Mesendoderm (in vitro differentiated cells): Measurements from ENCODE around the gene GDPGP1. TPM values are rescaled to one million over a fixed set of nuclear protein-coding genes. Genes with fewer than 3 reads are reported as not detected.
"Not testable (repeated sequence)": the region's sequence is repeated elsewhere in the genome, so short reads cannot be mapped to it uniquely, and the experiment has no call there.

Experiments used
- DNase-seq: peaks from one replicate; pipeline ENCODE4 v3.0.0; 2013
- H2AK5ac ChIP-seq: 2 replicates; pipeline ENCODE4 v1.6.1; 2013; ENCODE audit warnings: low read length, inconsistent platforms
- H2BK120ac ChIP-seq: 2 replicates; pipeline ENCODE4 v1.6.1; 2013; ENCODE audit warnings: low read depth, mild to moderate bottlenecking, low read length, moderate library complexity, mixed read lengths
- H2BK15ac ChIP-seq: replicated peaks from 2 replicates; pipeline ENCODE4 v1.6.1; 2013; ENCODE audit warnings: low read depth, mild to moderate bottlenecking, moderate library complexity
- H2BK5ac ChIP-seq: 2 replicates; pipeline ENCODE4 v1.6.1; 2013; ENCODE audit warnings: low read length, inconsistent platforms
- H3K18ac ChIP-seq: 2 replicates; pipeline ENCODE4 v1.6.1; 2013; ENCODE audit warnings: mild to moderate bottlenecking, low read length, mixed read lengths
- H3K23ac ChIP-seq: one replicate; pipeline ENCODE4 v1.6.1; 2013; ENCODE audit warnings: low read length
- H3K27ac ChIP-seq: 2 replicates; pipeline ENCODE4 v1.5.1; 2013; ENCODE audit warnings: low read depth, mild to moderate bottlenecking, inconsistent platforms, low read length, moderate library complexity
- H3K27me3 ChIP-seq: 2 replicates; pipeline ENCODE4 v1.6.1; 2013; ENCODE audit warnings: low read length, control low read depth, mild to moderate bottlenecking, inconsistent platforms; ENCODE audit not compliant: insufficient read depth, poor library complexity
- H3K36me3 ChIP-seq: 2 replicates; pipeline ENCODE4 v1.6.1; 2013; ENCODE audit warnings: low read length, inconsistent platforms; ENCODE audit not compliant: control insufficient read depth, insufficient read depth
- H3K4ac ChIP-seq: one replicate; pipeline ENCODE4 v1.6.1; 2013; ENCODE audit warnings: low read depth, mild to moderate bottlenecking, low read length, moderate library complexity
- H3K4me1 ChIP-seq: 2 replicates; pipeline ENCODE4 v1.6.1; 2013; ENCODE audit warnings: low read depth, low read length, inconsistent platforms; ENCODE audit not compliant: control insufficient read depth
- H3K4me2 ChIP-seq: 2 replicates; pipeline ENCODE4 v1.6.1; 2013; ENCODE audit warnings: low read length
- H3K4me3 ChIP-seq: 2 replicates; pipeline ENCODE4 v1.5.1; 2013; ENCODE audit warnings: mild to moderate bottlenecking, low read length
- H3K56ac ChIP-seq: one replicate; pipeline ENCODE4 v1.6.1; 2013; ENCODE audit warnings: low read length
- H3K79me1 ChIP-seq: 2 replicates; pipeline ENCODE4 v1.6.1; 2013; ENCODE audit warnings: low read length, inconsistent platforms
- H3K79me2 ChIP-seq: 2 replicates; pipeline ENCODE4 v1.6.1; 2013; ENCODE audit warnings: mild to moderate bottlenecking, low read length; ENCODE audit not compliant: control insufficient read depth, insufficient read depth
- H3K9ac ChIP-seq: 2 replicates; pipeline ENCODE4 v1.6.1; 2013; ENCODE audit warnings: low read length, inconsistent platforms
- H4K5ac ChIP-seq: one replicate; pipeline ENCODE4 v1.6.1; 2013; ENCODE audit warnings: low read length
- H4K8ac ChIP-seq: one replicate; pipeline ENCODE4 v1.6.1; 2013; ENCODE audit warnings: low read depth, mild to moderate bottlenecking, control low read depth, low read length, moderate library complexity
- WGBS: extraction: QIAGEN DNeasy Blood & Tissue Kit; methylation state at CpG from one replicate; pipeline ENCODE4 v1.1.7; 2013; ENCODE audit warnings: low lambda C conversion rate, missing lambda C conversion rate; ENCODE audit not compliant: insufficient coverage; ENCODE audit errors: extremely low coverage; 5-methylcytosine and 5-hydroxymethylcytosine counted together
- polyA plus RNA-seq, 2 experiments: library from polyadenylated mRNA; stranded (reverse); fragments of 200-250 nt; gene quantifications; one replicate each; pipeline ENCODE4 v1.2.3, GENCODE V29; 2013

Gene GDPGP1, protein sequence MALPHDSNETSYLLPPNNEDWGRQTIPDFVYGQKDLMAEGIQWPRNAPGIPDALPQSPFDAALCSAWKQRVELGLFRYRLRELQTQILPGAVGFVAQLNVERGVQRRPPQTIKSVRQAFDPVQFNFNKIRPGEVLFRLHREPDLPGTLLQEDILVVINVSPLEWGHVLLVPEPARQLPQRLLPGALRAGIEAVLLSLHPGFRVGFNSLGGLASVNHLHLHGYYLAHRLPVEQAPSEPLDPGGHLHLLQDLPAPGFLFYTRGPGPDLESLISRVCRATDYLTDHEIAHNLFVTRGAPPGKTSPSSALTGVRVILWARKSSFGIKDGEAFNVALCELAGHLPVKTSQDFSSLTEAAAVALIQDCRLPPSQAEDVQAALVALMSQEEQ
- polyA plus RNA-seq (2013, experiment 1 of 2): 1.1 TPM
- polyA plus RNA-seq (2013, experiment 2 of 2): 1.1 TPM

DNA sequence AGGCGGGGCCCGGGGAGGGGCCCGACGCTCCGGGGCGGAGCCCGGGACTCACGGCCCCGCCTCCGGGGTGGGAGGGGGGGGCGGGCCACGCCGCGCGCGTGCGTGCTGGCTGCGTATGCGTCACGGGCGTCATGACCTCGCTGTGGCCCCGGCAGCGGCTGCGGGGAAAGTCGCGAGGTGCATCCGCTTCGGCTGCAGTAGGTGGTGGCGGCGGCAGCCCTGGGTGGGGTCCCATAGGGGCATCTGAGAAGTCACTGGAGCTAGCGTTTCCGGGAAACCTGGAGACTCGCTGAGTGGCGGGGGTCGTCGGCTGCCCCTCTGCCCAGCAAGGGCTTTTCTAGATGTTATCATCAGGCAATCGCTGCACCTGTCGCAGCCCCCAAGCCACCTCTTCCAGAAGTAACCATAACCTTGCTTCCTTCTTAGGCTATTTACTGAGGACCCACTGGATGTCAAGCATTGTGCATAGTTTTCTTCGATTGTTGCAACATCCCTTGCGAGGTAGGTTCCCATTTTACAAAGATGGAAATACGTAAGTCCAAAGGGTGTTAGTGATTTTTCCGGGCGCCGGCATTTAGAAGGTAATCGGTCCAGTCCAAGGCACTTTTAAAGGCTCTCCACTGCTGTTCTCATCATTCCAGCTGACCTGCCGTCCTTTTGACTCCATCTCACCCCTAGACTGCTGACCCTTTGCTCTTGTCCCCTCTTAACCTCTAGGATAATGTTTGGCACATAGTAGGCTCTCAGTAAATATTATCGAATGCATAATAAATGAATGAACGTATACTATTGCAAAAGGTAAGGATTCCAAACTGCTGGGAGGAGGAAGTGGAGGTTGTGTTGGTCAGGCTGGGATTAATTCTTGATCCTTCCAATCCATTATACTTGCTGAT is at the start of gene GDPGP1:
Gene GDPGP1, plus strand, starts transcription at position 114 of the 893 bp plus-strand sequence. CDS start 6,700 bp downstream, outside the sequence.
- H3K36me3 ChIP-seq: peaks cover 3% of the 10 kb centered on the region
- peak within 1 kb of the TSS; percentile 59 for H3K9ac ChIP-seq
- no peak within 1 kb of the TSS for H3K23ac ChIP-seq
- H3K27ac ChIP-seq: peak within 1 kb of the TSS; percentile 48
- no CpG with 5 or more reads among the region's 49 CpGs for WGBS
- H4K8ac ChIP-seq: no peak within 1 kb of the TSS
- H3K56ac ChIP-seq: peak within 1 kb of the TSS; percentile 84
- H3K27me3 ChIP-seq: no peaks in the 10 kb centered on the region
- H2BK120ac ChIP-seq: no peak within 1 kb of the TSS
- H3K4me3 ChIP-seq: peak within 1 kb of the TSS; percentile 46
- no peak within 1 kb of the TSS for H2AK5ac ChIP-seq
- no peaks in the 10 kb centered on the region for H3K79me2 ChIP-seq
- peak within 1 kb of the TSS; percentile 11 for H3K4ac ChIP-seq
- peaks cover 2% of the 10 kb centered on the region for H3K4me1 ChIP-seq
- H3K4me2 ChIP-seq: peak within 1 kb of the TSS; percentile 74
- no peak within 1 kb of the TSS for H2BK5ac ChIP-seq
- no peak within 1 kb of the TSS for H4K5ac ChIP-seq
- H3K18ac ChIP-seq: peak within 1 kb of the TSS; percentile 56
- no peak within 1 kb of the TSS for H2BK15ac ChIP-seq
- no peak for DNase-seq
- no peaks in the 10 kb centered on the region for H3K79me1 ChIP-seq

DNA sequence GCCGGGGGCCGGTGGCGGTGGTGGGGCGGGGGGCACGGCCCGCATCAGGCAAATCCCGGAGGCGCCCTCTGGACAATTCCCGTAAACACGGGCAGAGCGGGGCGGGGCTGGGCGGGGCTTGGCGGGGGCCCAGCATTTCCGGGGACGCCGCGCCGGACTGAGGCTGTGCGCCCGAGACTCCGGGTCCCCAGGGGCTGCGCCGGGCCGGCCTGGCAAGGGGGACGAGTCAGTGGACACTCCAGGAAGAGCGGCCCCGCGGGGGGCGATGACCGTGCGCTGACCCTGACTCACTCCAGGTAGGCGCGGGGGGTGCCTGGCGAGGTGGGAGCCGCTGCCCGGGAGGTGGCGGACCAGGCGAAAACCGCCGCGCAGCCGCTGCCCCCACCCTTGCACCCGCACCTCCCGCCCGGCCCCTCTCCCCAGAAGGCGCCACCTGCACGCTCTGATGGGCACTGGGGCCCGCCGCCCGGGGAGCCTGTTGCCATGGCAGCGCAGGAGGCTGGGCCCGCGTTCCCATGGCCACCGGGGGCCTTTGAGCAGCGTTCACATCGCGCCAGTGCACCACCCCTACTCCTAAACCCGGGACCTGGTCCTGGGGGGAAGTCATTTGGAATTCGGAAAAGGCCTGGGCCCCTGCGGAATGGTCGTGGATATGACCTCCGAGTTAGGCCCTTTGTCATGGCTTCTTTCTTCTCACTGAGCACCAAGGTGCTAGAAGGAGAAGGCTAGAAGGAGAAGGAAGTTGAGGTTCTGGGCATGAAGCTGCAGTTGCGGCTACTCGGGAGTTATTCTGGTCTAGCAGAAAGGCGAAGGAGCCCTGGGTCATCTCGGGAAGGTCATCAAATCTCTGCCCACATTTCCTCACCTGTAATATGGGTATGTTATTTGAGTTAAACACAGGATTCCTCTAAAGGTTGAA is 49.0 kb upstream of the GDPGP1 start:
- no peak overlapping the region for H3K4ac ChIP-seq
- H2BK5ac ChIP-seq: no peak overlapping the region
- H3K36me3 ChIP-seq: no peaks in the 10 kb centered on the region
- peak overlapping the region; percentile 48 for H3K4me2 ChIP-seq
- no peak overlapping the region for H3K18ac ChIP-seq
- no peak overlapping the region for H4K8ac ChIP-seq
- no peak overlapping the region for H2AK5ac ChIP-seq
- no peak overlapping the region for H4K5ac ChIP-seq
- H2BK120ac ChIP-seq: no peak overlapping the region
- no peak overlapping the region for H3K27ac ChIP-seq
- no peaks in the 10 kb centered on the region for H3K4me1 ChIP-seq
- peak overlapping the region; percentile 57 for H3K9ac ChIP-seq
- H3K4me3 ChIP-seq: peak overlapping the region; percentile 4
- H3K79me1 ChIP-seq: no peaks in the 10 kb centered on the region
- WGBS: no CpG with 5 or more reads among the region's 67 CpGs
- peak; percentile 56 for DNase-seq
- no peak overlapping the region for H2BK15ac ChIP-seq
- no peaks in the 10 kb centered on the region for H3K79me2 ChIP-seq
- H3K27me3 ChIP-seq: no peaks in the 10 kb centered on the region
- H3K23ac ChIP-seq: no peak overlapping the region
- peak overlapping the region; percentile 73 for H3K56ac ChIP-seq

DNA sequence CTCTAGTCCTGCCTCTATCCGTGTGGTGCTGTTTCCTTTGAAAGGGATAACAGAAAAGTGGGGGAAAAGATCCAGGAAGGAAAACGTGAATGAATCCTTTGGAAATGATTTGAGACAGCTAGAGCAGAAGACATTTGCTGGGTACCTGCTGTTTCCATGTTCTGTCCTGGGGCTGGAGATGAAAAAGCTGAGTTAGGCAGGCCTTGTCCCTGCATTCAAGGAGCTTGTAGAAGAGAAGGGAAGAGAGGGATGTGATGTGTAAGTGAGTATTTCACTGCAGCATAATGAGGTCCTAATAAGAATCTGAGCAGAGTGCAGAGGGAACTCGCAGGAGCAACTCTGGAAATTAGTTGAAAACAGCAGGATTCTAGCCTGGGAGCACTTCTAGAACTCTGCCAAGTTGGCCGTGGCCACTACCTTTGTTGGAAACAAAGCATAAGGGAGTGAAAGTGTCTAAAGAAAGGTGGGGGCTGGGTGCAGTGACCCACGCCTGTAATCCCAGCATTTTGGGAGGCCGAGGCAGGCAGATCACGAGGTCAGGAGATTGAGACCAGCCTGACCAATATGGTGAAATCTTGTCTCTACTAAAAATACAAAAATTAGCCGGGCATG is 46.6 kb upstream of the GDPGP1 start:
- Histone ChIP-seq H3K4ac (no peak overlapping the region), H3K4me3 (no peak overlapping the region), H3K9ac (no peak overlapping the region), H4K8ac (no peak overlapping the region), H3K23ac (no peak overlapping the region), H2AK5ac (no peak overlapping the region), H3K18ac (no peak overlapping the region), H3K27ac (no peak overlapping the region), H3K56ac (no peak overlapping the region), H3K36me3 (no peaks in the 10 kb centered on the region), H2BK5ac (no peak overlapping the region), H3K79me1 (no peaks in the 10 kb centered on the region), H3K79me2 (no peaks in the 10 kb centered on the region), H4K5ac (no peak overlapping the region), H3K4me2 (no peak overlapping the region), H3K4me1 (no peaks in the 10 kb centered on the region), H2BK15ac (no peak overlapping the region), H2BK120ac (no peak overlapping the region), H3K27me3 (no peaks in the 10 kb centered on the region)
- WGBS: no CpG with 5 or more reads among the region's 8 CpGs
- DNase-seq: no peak

DNA sequence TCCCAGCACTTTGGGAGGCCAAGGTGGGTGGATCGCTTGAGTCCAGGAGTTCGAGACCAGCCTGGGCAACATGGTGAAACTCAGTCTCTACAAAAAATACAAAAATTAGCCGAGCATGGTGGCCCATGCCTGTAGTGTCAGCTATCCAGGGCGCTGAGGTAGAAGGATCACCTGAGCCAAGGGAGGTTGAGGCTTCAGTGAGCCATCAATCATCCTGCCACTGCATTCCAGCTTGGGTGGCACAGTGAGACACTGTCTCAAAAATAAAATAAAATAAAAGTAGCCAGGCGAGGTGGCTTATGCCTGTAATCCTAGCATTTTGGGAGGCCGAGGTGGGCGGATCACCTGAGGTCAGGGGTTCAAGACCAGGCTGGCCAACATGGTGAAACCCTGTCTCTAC is 45.9 kb upstream of the GDPGP1 start:
- H3K79me2 ChIP-seq, H2BK120ac ChIP-seq, H3K4me1 ChIP-seq, H3K27me3 ChIP-seq, H3K27ac ChIP-seq, H3K4me3 ChIP-seq, H3K4me2 ChIP-seq, H2BK5ac ChIP-seq, H3K9ac ChIP-seq, H2AK5ac ChIP-seq, H2BK15ac ChIP-seq, H4K8ac ChIP-seq, H3K36me3 ChIP-seq, H3K4ac ChIP-seq, H3K18ac ChIP-seq, H3K79me1 ChIP-seq, DNase-seq, H3K23ac ChIP-seq, H4K5ac ChIP-seq, H3K56ac ChIP-seq: not testable (repeated sequence)
- WGBS: no CpG with 5 or more reads among the region's 7 CpGs
